PC-3 (cell line): ENCODE data around the gene GOLGA1. TPM values are rescaled to one million over a fixed set of nuclear protein-coding genes. Genes with fewer than 3 reads are reported as not detected.

Experiments used
- ATAC-seq: fragments of 200-7000 bp; cut with Tn5 transposase; 2 replicates; pipeline ENCODE4 v1.9.1; 2020; ENCODE audit warnings: mild to moderate bottlenecking, moderate library complexity
- BruUV-seq: library from RNA; stranded (reverse); fragments of 400-500 nt; replicated peaks from 2 replicates; lab custom pipeline; 2021; lab: Mats Ljungman, UMichigan
- CTCF ChIA-PET: fragments of 300-600 bp; sonication (Branson Sonifier 250); formaldehyde crosslinking; loops from one replicate; lab custom pipeline; 2022; ENCODE audit warnings: antibody characterized with exemption; lab: Charles Lee
- POLR2A ChIA-PET: fragments of 300-600 bp; sonication (Branson Sonifier 250); formaldehyde crosslinking; loops from one replicate; lab custom pipeline; 2022; ENCODE audit warnings: antibody characterized with exemption; ENCODE audit not compliant: unreplicated experiment; lab: Charles Lee
- DNase-seq: peaks from one replicate; pipeline ENCODE4 v3.0.0-alpha.2; 2015
- H2AFZ ChIP-seq: fragments of 300-600 bp; sonication (generic); 2 replicates; pipeline ENCODE4 v1.6.0; 2016; ENCODE audit warnings: antibody characterized with exemption, low read length
- H3F3A ChIP-seq: fragments of 300-600 bp; sonication (generic); one replicate; pipeline ENCODE4 v1.6.0; 2017; ENCODE audit warnings: antibody characterized with exemption, low read length, control low read depth, mild to moderate bottlenecking; ENCODE audit not compliant: unreplicated experiment
- H3K27ac ChIP-seq: fragments of 300-600 bp; sonication (generic); 2 replicates; pipeline ENCODE4 v1.5.1; 2016; ENCODE audit warnings: mild to moderate bottlenecking, low read length
- H3K27me3 ChIP-seq: fragments of 300-600 bp; sonication (generic); 2 replicates; pipeline ENCODE4 v1.6.1; 2016; ENCODE audit warnings: low read length, mixed read lengths
- H3K36me3 ChIP-seq: fragments of 300-600 bp; sonication (generic); 2 replicates; pipeline ENCODE4 v1.6.1; 2016; ENCODE audit warnings: low read depth, mixed run types, low read length, mixed read lengths
- H3K4me1 ChIP-seq: fragments of 300-600 bp; sonication (generic); 2 replicates; pipeline ENCODE4 v1.5.1; 2016; ENCODE audit warnings: low read length; ENCODE audit not compliant: insufficient read depth
- H3K4me2 ChIP-seq: fragments of 300-600 bp; sonication (generic); 2 replicates; pipeline ENCODE4 v1.6.0; 2016; ENCODE audit warnings: low read length
- H3K4me3 ChIP-seq: fragments of 300-600 bp; sonication (generic); 2 replicates; pipeline ENCODE4 v1.5.1; 2016; ENCODE audit warnings: mild to moderate bottlenecking, low read length, mixed read lengths
- H3K79me2 ChIP-seq: fragments of 300-600 bp; sonication (generic); 2 replicates; pipeline ENCODE4 v1.6.1; 2017; ENCODE audit warnings: low read length, mixed read lengths
- H3K9ac ChIP-seq: fragments of 300-600 bp; sonication (generic); 2 replicates; pipeline ENCODE4 v1.6.0; 2016; ENCODE audit warnings: mild to moderate bottlenecking, low read length
- H3K9me2 ChIP-seq: fragments of 300-600 bp; sonication (generic); replicated peaks from 2 replicates; pipeline ENCODE4 v1.6.1; 2016; ENCODE audit warnings: mixed run types, low read length, mixed read lengths
- H3K9me3 ChIP-seq: fragments of 300-600 bp; sonication (generic); 2 replicates; pipeline ENCODE4 v1.6.1; 2016; ENCODE audit warnings: low read length, mixed read lengths
- H4K20me1 ChIP-seq: fragments of 300-600 bp; sonication (generic); 2 replicates; pipeline ENCODE4 v1.6.1; 2016; ENCODE audit warnings: low read length, mixed read lengths
- EZH2 ChIP-seq: fragments of 300-600 bp; sonication (generic); IDR thresholded peaks from one replicate; pipeline ENCODE4 v1.6.1; 2017; ENCODE audit warnings: antibody characterized with exemption, mild to moderate bottlenecking, low read length; ENCODE audit not compliant: unreplicated experiment
- EZH2phosphoT487 ChIP-seq: fragments of 300-600 bp; sonication (generic); IDR thresholded peaks from 2 replicates; pipeline ENCODE4 v1.6.1; 2018; ENCODE audit warnings: mild to moderate bottlenecking, antibody characterized with exemption, low read length, borderline replicate concordance
- intact Hi-C: fragments of 100-400 bp; cut with micrococcal nuclease; formaldehyde crosslinking; loops from 2 replicates; pipeline ENCODE4 v1.9.0; 2023
- total RNA-seq: library from RNA; depleted of rRNA; stranded (reverse); fragments of >200 nt; gene quantifications from 2 replicates; pipeline ENCODE4 v1.2.3, GENCODE V29; 2014
- TF ChIP-seq, protein P1 (sequence below): fragments of 300-600 bp; sonication (generic); conservative IDR thresholded peaks from 2 replicates; pipeline ENCODE4 v1.5.1; 2017; ENCODE audit warnings: antibody characterized with exemption, low read depth, mild to moderate bottlenecking, low read length

The GOLGA1 gene
- total RNA-seq, 1 experiment from 2014 or later, result 8.6 TPM

DNA sequence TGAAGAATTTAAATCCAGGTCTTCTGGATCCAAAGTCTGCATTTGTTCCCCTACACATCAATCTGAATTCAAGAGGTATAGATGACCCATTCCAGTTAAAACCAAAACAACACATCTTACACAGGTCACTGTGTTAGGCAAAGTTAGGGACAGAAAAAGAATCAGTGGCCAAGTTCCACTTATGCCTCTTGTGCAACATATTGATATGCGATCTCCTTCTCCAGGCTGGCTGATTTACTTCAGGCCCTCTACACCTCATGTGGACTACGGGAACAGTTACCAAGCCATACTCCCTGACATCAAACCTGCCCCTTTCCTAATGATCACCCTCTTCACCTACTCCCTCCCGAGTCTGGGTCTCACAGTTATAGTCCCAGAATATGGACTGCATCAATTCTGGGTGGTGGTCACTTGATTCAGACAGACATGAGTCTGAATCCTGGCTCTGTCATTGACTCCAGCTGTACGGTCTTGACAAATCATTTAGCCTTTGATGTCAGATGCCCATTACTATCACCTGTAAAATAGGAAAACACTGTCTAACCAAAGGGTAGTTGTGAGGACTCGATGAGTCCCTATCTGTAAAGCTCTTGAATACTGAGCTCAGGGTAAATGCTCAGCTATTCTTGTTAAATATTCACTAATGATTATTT is 26.0 kb downstream of the GOLGA1 start:
- ChIA-PET POLR2A (no interaction called here), CTCF (no interaction called here)
- BruUV-seq, result no TSS peak
- H3K4me1 ChIP-seq, result no peaks in the 10 kb centered on the region
- no peaks in the 10 kb centered on the region for H3K36me3 ChIP-seq
- H3K9me2 ChIP-seq, result no peaks in the 10 kb centered on the region
- ATAC-seq, result no peak
- H2AFZ ChIP-seq, result no peak overlapping the region
- H4K20me1 ChIP-seq, result no peaks in the 10 kb centered on the region
- no peak overlapping the region for H3K4me3 ChIP-seq
- no peaks in the 10 kb centered on the region for H3K9me3 ChIP-seq
- no peak overlapping the region for H3K9ac ChIP-seq
- no peaks in the 10 kb centered on the region for H3K79me2 ChIP-seq
- TF ChIP-seq EZH2phosphoT487 (no peak), EZH2 (no peak)
- intact Hi-C loops, result no loop called here
- DNase-seq, result no peak
- no peak overlapping the region for H3K4me2 ChIP-seq
- H3K27me3 ChIP-seq, result no peaks in the 10 kb centered on the region
- H3K27ac ChIP-seq, result no peak overlapping the region
- H3F3A ChIP-seq, result no peaks in the 10 kb centered on the region

DNA sequence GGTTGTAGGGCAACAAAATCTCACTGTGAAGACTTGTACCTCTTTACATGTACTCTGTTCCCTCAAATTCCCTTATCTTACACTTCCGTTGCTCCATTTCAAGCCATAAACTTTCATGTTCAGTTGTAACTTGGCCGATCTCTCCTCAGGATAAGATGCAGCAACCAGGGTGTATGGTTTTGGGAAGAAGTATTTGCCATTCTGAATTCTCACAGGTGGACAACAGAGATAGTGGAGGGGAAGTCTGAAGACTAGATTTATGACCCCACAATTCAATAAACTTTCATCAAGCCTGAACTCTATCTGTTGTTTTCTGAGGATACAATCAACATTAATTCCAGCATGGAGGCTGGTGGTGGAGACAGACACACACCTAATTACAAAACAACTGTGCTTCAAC is 27.5 kb downstream of the GOLGA1 start:
- ChIA-PET CTCF (no interaction called here), POLR2A (no interaction called here)
- Histone ChIP-seq H4K20me1 (no peaks in the 10 kb centered on the region), H3K4me2 (no peak overlapping the region), H3K9me2 (no peaks in the 10 kb centered on the region), H3K9me3 (no peaks in the 10 kb centered on the region), H3K27me3 (no peaks in the 10 kb centered on the region), H3K27ac (no peak overlapping the region), H3K36me3 (no peaks in the 10 kb centered on the region), H3K79me2 (no peaks in the 10 kb centered on the region), H3F3A (no peaks in the 10 kb centered on the region), H3K4me3 (no peak overlapping the region), H2AFZ (no peak overlapping the region), H3K4me1 (no peaks in the 10 kb centered on the region), H3K9ac (no peak overlapping the region)
- intact Hi-C loops, result no loop called here
- no peak for ATAC-seq
- BruUV-seq, result no TSS peak
- no peak for TF ChIP-seq EZH2phosphoT487
- DNase-seq, result no peak

DNA sequence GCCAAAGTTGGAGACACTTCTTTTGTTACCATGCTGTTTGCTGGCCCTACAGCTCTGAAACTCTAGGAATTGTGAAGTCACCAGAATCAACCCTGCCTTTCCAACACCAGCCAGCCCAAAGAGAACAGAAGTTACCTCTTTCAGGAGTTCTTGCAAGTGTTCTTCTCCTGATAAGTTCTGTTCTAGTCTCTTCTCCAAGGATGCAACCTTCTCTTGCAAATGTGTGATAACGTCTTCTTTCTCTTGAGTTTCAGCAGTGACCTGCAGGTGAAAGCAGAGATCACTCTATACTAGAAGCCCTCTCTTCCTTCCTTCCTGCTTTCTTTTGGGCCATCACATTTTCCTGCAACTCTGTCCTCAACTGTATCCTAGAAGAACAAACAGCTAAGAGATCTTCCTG is 29.1 kb downstream of the GOLGA1 start:
- TF ChIP-seq, protein P1, sequence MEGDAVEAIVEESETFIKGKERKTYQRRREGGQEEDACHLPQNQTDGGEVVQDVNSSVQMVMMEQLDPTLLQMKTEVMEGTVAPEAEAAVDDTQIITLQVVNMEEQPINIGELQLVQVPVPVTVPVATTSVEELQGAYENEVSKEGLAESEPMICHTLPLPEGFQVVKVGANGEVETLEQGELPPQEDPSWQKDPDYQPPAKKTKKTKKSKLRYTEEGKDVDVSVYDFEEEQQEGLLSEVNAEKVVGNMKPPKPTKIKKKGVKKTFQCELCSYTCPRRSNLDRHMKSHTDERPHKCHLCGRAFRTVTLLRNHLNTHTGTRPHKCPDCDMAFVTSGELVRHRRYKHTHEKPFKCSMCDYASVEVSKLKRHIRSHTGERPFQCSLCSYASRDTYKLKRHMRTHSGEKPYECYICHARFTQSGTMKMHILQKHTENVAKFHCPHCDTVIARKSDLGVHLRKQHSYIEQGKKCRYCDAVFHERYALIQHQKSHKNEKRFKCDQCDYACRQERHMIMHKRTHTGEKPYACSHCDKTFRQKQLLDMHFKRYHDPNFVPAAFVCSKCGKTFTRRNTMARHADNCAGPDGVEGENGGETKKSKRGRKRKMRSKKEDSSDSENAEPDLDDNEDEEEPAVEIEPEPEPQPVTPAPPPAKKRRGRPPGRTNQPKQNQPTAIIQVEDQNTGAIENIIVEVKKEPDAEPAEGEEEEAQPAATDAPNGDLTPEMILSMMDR, result no peak
- TF ChIP-seq EZH2phosphoT487, result no peak
- no peak for TF ChIP-seq EZH2
- DNase-seq (no peak), ATAC-seq (no peak)
- Histone ChIP-seq H3F3A (no peaks in the 10 kb centered on the region), H3K27ac (no peak overlapping the region), H3K79me2 (no peaks in the 10 kb centered on the region), H3K27me3 (no peaks in the 10 kb centered on the region), H2AFZ (no peak overlapping the region), H3K4me1 (no peaks in the 10 kb centered on the region), H3K9me2 (no peaks in the 10 kb centered on the region), H3K9me3 (no peaks in the 10 kb centered on the region), H3K4me3 (no peak overlapping the region), H3K36me3 (no peaks in the 10 kb centered on the region), H3K9ac (no peak overlapping the region), H3K4me2 (no peak overlapping the region), H4K20me1 (no peaks in the 10 kb centered on the region)
- CTCF ChIA-PET, result no interaction called here
- BruUV-seq, result no TSS peak
- intact Hi-C loops, result no loop called here
- POLR2A ChIA-PET, result no interaction called here
